Measurements from ENCODE around the gene ESYT1. TPM values are rescaled to one million over a fixed set of nuclear protein-coding genes. Genes with fewer than 3 reads are reported as not detected.
A peak's percentile ranks its signal among the peaks of the same experiment; 100 is the strongest.

ESYT1 gene
- total and polyA plus RNA-seq, 9 of the 15 experiments (the other 6 are each of a cell fraction or from before 2014, with no cell fraction given), result 132 to 420 (median 164) TPM

- TF ChIP-seq RAD21 (CRISPR knock-in tag; conservative IDR thresholded peaks at IDR 0.05 in 1 of 2, IDR thresholded peaks at IDR 0.05 in 1 of 2), result peak; percentile 14 to 34; a peak in 1 of 4 replicates
- 0 out of 2 replicates have a peak, but pooled peaks have one; percentile 75 for TF ChIP-seq POLR2AphosphoS2 (IDR thresholded peaks at IDR 0.05; ENCODE audit: low read length)
- no peak; the same call in 1 of the 2 replicates for TF ChIP-seq LCOR (CRISPR knock-in tag; IDR thresholded peaks at IDR 0.05)
- no peak for TF ChIP-seq ID3 (CRISPR knock-in tag; IDR thresholded peaks at IDR 0.05)
- TF ChIP-seq ID3 (tag; IDR thresholded peaks at IDR 0.05), result no peak
- no peak for TF ChIP-seq ZNF3 (CRISPR knock-in tag; IDR thresholded peaks at IDR 0.05)
- peak; percentile 34 to 48; a peak in 2 of 4 replicates for TF ChIP-seq MAZ (CRISPR knock-in tag; conservative IDR thresholded peaks at IDR 0.05 in 1 of 2, IDR thresholded peaks at IDR 0.05 in 1 of 2)
- no peak for TF ChIP-seq FOXJ3 (CRISPR knock-in tag; IDR thresholded peaks at IDR 0.05)
- TF ChIP-seq ELF4 (CRISPR knock-in tag; IDR thresholded peaks at IDR 0.05), result no peak
- 0 out of 2 replicates have a peak, but pooled peaks have one; percentile 1 for TF ChIP-seq NFE2 (IDR thresholded peaks at IDR 0.05; ENCODE audit: low read depth)
- TF ChIP-seq CSDE1 (IDR thresholded peaks at IDR 0.05), result no peak
- TF ChIP-seq HNRNPK (IDR thresholded peaks at IDR 0.05; ENCODE audit: low read depth, low read length, poor library complexity, severe bottlenecking), result no peak
- no peak for TF ChIP-seq MED1 (CRISPR knock-in tag; IDR thresholded peaks at IDR 0.05; ENCODE audit: borderline replicate concordance)
- peak; percentile 41 for TF ChIP-seq POLR2B (IDR thresholded peaks at IDR 0.05; ENCODE audit: low read depth, partially characterized antibody)
- no peak for TF ChIP-seq RHOXF2B (CRISPR knock-in tag; conservative IDR thresholded peaks at IDR 0.05)
- TF ChIP-seq SMAD4 (CRISPR knock-in tag; conservative IDR thresholded peaks at IDR 0.05), result 0 out of 2 replicates have a peak, but pooled peaks have one; percentile 54
- TF ChIP-seq JUND (IDR thresholded peaks at IDR 0.05; ENCODE audit: borderline replicate concordance, low read depth, low read length), result peak; percentile 15; the same call in 1 of the 2 replicates
- no peak for TF ChIP-seq JUND (tag; IDR thresholded peaks at IDR 0.05; ENCODE audit: borderline replicate concordance, low read depth, low read length)
- peak; percentile 99 for TF ChIP-seq TEAD2 (tag; IDR thresholded peaks at IDR 0.05)
- TF ChIP-seq, protein P1, sequence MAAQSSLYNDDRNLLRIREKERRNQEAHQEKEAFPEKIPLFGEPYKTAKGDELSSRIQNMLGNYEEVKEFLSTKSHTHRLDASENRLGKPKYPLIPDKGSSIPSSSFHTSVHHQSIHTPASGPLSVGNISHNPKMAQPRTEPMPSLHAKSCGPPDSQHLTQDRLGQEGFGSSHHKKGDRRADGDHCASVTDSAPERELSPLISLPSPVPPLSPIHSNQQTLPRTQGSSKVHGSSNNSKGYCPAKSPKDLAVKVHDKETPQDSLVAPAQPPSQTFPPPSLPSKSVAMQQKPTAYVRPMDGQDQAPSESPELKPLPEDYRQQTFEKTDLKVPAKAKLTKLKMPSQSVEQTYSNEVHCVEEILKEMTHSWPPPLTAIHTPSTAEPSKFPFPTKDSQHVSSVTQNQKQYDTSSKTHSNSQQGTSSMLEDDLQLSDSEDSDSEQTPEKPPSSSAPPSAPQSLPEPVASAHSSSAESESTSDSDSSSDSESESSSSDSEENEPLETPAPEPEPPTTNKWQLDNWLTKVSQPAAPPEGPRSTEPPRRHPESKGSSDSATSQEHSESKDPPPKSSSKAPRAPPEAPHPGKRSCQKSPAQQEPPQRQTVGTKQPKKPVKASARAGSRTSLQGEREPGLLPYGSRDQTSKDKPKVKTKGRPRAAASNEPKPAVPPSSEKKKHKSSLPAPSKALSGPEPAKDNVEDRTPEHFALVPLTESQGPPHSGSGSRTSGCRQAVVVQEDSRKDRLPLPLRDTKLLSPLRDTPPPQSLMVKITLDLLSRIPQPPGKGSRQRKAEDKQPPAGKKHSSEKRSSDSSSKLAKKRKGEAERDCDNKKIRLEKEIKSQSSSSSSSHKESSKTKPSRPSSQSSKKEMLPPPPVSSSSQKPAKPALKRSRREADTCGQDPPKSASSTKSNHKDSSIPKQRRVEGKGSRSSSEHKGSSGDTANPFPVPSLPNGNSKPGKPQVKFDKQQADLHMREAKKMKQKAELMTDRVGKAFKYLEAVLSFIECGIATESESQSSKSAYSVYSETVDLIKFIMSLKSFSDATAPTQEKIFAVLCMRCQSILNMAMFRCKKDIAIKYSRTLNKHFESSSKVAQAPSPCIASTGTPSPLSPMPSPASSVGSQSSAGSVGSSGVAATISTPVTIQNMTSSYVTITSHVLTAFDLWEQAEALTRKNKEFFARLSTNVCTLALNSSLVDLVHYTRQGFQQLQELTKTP (IDR thresholded peaks at IDR 0.05; ENCODE audit: low read depth in 1 of 2, partially characterized antibody in 2 of 2), result peak in 1 of 2 experiments; percentile 47
- no peak for TF ChIP-seq HSF4 (CRISPR knock-in tag; IDR thresholded peaks at IDR 0.05; ENCODE audit: borderline replicate concordance)
- TF ChIP-seq ATF4 (CRISPR knock-in tag; IDR thresholded peaks at IDR 0.05), result no peak
Measured at GRCh38 chr12:56157201-56158028, 29.3 kb downstream of the ESYT1 start (continued).

All from K562 (cell line).